BE2C (cell line): ENCODE measurements around the gene PCDHA1.
"Not testable (repeated sequence)": the region's sequence is repeated elsewhere in the genome, so short reads cannot be mapped to it uniquely, and the experiment has no call there.

Source experiments
- DNase-seq: peaks from one replicate; pipeline ENCODE4 v3.0.0-alpha.2; 2020
- H3K27me3 ChIP-seq: fragments of 250-450 bp; sonication (Bioruptor Pico); 2 replicates; pipeline ENCODE4 v1.5.1; 2020; ENCODE audit warnings: mild to moderate bottlenecking
- H3K36me3 ChIP-seq: fragments of 250-450 bp; sonication (Bioruptor Pico); 2 replicates; pipeline ENCODE4 v1.5.1; 2020; ENCODE audit warnings: mild to moderate bottlenecking
- H3K4me1 ChIP-seq: fragments of 250-450 bp; sonication (Bioruptor Pico); 2 replicates; pipeline ENCODE4 v1.5.1; 2020
- H3K4me3 ChIP-seq: 2 replicates; pipeline ENCODE4 v1.5.1; 2011; ENCODE audit warnings: low read depth, low read length
- H3K9me3 ChIP-seq: fragments of 250-450 bp; sonication (Bioruptor Pico); 2 replicates; pipeline ENCODE4 v1.5.1; 2020
- CTCF ChIP-seq: IDR thresholded peaks from 2 replicates; pipeline ENCODE4 v1.5.1; 2012; ENCODE audit warnings: mild to moderate bottlenecking, low read depth, low read length

Gene PCDHA1

DNA sequence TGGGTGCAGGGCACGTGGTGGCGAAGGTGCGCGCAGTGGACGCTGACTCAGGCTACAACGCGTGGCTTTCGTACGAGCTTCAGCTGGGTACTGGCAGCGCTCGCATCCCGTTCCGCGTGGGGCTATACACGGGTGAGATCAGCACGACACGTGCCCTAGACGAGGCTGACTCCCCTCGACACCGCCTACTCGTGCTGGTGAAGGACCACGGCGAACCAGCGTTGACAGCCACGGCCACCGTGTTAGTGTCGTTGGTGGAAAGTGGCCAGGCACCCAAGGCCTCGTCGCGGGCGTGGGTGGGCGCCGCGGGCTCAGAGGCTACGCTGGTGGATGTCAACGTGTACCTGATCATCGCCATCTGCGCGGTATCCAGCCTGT lies 10.8 kb downstream of the PCDHA1 start:
- Histone ChIP-seq H3K27me3 (no peaks in the 10 kb centered on the region), H3K4me3 (no peak overlapping the region), H3K9me3 (peaks cover 6% of the 10 kb centered on the region), H3K4me1 (no peaks in the 10 kb centered on the region), H3K36me3 (peaks cover under 1% of the 10 kb centered on the region)
- no peak for TF ChIP-seq CTCF
- DNase-seq, result no peak

DNA sequence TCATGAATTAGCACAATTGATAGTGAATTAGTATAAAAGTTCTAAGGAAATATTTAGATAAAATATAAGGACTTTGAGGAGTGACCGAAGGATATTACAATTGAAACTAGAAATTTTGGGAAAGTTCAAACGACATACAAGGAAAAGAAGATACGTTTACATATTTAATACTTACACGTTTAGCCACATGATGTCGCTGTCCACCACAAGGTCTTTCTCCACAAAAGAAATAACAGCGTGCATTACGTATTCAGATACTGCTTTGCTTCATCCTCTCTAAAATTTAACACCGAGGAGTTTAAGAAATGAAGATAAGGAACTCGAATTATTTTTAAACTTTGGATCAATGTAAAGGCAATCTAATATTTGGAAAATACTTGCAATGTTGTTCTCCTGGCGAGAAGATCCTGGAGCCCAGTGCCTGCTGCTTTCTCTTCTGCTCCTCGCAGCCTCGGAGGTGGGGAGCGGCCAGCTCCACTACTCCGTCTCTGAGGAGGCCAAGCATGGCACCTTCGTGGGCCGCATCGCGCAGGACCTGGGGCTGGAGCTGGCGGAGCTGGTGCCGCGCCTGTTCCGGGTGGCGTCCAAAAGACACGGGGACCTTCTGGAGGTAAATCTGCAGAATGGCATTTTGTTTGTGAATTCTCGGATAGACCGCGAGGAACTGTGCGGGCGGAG lies 15.0 kb downstream of the PCDHA1 start, which contains the start of gene PCDHA3:
PCDHA3 (plus strand) TSS at position 242 of the 678 bp plus-strand sequence.
- DNase-seq, result no peak
- TF ChIP-seq CTCF, result no peak
- Histone ChIP-seq H3K36me3 (peaks cover 8% of the 10 kb centered on the region), H3K9me3 (peaks cover 8% of the 10 kb centered on the region), H3K4me3 (no peak within 1 kb of the TSS), H3K4me1 (no peaks in the 10 kb centered on the region), H3K27me3 (no peaks in the 10 kb centered on the region)

DNA sequence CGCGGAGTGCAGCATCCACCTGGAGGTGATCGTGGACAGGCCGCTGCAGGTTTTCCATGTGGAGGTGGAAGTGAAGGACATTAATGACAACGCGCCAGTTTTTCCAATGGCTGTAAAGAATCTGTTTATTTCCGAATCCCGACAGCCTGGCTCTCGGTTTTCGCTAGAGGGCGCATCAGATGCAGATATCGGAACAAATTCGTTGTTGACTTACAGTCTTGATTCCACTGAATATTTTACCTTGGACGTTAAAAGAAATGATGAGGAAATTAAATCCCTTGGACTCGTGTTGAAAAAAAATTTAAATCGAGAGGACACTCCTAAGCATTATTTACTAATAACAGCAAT lies 15.5 kb downstream of the PCDHA1 start:
- H3K36me3 ChIP-seq, result peaks cover 8% of the 10 kb centered on the region
- no peak for TF ChIP-seq CTCF
- DNase-seq, result no peak
- no peaks in the 10 kb centered on the region for H3K4me1 ChIP-seq
- no peaks in the 10 kb centered on the region for H3K27me3 ChIP-seq
- peaks cover 8% of the 10 kb centered on the region; the same call in 1 of the 2 replicates for H3K9me3 ChIP-seq
- H3K4me3 ChIP-seq, result no peak overlapping the region

DNA sequence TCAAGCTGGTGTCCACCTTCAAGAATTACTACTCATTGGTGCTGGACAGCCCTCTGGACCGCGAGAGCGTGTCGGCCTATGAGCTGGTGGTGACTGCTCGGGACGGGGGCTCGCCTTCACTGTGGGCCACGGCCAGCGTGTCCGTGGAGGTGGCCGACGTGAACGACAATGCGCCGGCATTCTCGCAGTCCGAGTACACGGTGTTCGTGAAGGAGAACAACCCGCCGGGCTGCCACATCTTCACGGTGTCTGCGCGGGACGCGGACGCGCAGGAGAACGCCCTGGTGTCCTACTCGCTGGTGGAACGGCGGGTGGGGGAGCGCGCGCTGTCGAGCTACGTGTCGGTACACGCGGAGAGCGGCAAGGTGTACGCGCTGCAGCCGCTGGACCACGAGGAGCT lies 16.4 kb downstream of the PCDHA1 start:
- not testable (repeated sequence) for H3K4me3 ChIP-seq, H3K9me3 ChIP-seq, H3K27me3 ChIP-seq, H3K4me1 ChIP-seq, DNase-seq, H3K36me3 ChIP-seq

GRCh38 chr5:140802781-140803271 lies 16.9 kb downstream of the PCDHA1 start:
- DNase-seq, result no peak
- no peak for TF ChIP-seq CTCF
- H3K4me3 ChIP-seq, result no peak overlapping the region
- no peaks in the 10 kb centered on the region for H3K27me3 ChIP-seq
- no peaks in the 10 kb centered on the region for H3K4me1 ChIP-seq
- peaks cover 8% of the 10 kb centered on the region for H3K36me3 ChIP-seq
- H3K9me3 ChIP-seq, result peaks cover 8% of the 10 kb centered on the region; the same call in 1 of the 2 replicates

- Histone ChIP-seq H3K4me1 (no peaks in the 10 kb centered on the region), H3K27me3 (no peaks in the 10 kb centered on the region), H3K4me3 (no peak within 1 kb of the TSS), H3K36me3 (peaks cover 5% of the 10 kb centered on the region), H3K9me3 (no peaks in the 10 kb centered on the region)
- DNase-seq, result no peak
- peak; percentile 53 for TF ChIP-seq CTCF
Observed at GRCh38 chr5:140806834-140807775, 21.2 kb downstream of the PCDHA1 start, which contains the start of gene PCDHA4. Gene PCDHA4, plus strand, starts transcription at chr5:140807068.

- not testable (repeated sequence) for H3K4me1 ChIP-seq, H3K36me3 ChIP-seq, H3K4me3 ChIP-seq, H3K9me3 ChIP-seq, H3K27me3 ChIP-seq, DNase-seq
Observed at GRCh38 chr5:140808241-140808888, 22.4 kb downstream of the PCDHA1 start.
